GM23248 (cell line): ENCODE results near the gene BNIP3. TPM values are rescaled to one million over a fixed set of nuclear protein-coding genes. Genes with fewer than 3 reads are reported as not detected.

Experiments
- DNase-seq: peaks from one replicate; pipeline ENCODE4 v3.0.0-alpha.2; 2015
- H2AFZ ChIP-seq: fragments of 200-600 bp; sonication (generic); 2 replicates; pipeline ENCODE4 v1.6.1; 2016; ENCODE audit warnings: antibody characterized with exemption
- H3F3A ChIP-seq: fragments of 200-600 bp; sonication (generic); 2 replicates; pipeline ENCODE4 v1.6.1; 2016; ENCODE audit warnings: mild to moderate bottlenecking, antibody characterized with exemption, mixed run types; ENCODE audit not compliant: insufficient read depth
- H3K27ac ChIP-seq: fragments of 200-600 bp; sonication (generic); 2 replicates; pipeline ENCODE4 v1.5.1; 2016; ENCODE audit warnings: mild to moderate bottlenecking
- H3K27me3 ChIP-seq: fragments of 200-600 bp; sonication (generic); replicated peaks from 2 replicates; pipeline ENCODE4 v1.6.1; 2016; ENCODE audit warnings: mild to moderate bottlenecking; ENCODE audit not compliant: insufficient read depth
- H3K36me3 ChIP-seq: fragments of 200-600 bp; sonication (generic); 2 replicates; pipeline ENCODE4 v1.6.1; 2016; ENCODE audit warnings: low read depth, mild to moderate bottlenecking
- H3K4me1 ChIP-seq: fragments of 200-600 bp; sonication (generic); 2 replicates; pipeline ENCODE4 v1.6.1; 2016; ENCODE audit warnings: mild to moderate bottlenecking; ENCODE audit not compliant: insufficient read depth
- H3K4me2 ChIP-seq: fragments of 200-600 bp; sonication (generic); one replicate; pipeline ENCODE4 v1.6.1; 2016; ENCODE audit warnings: mild to moderate bottlenecking; ENCODE audit not compliant: unreplicated experiment
- H3K4me3 ChIP-seq: fragments of 200-600 bp; sonication (generic); 2 replicates; pipeline ENCODE4 v1.5.1; 2016; ENCODE audit warnings: mild to moderate bottlenecking
- H3K79me2 ChIP-seq: fragments of 200-600 bp; sonication (generic); 2 replicates; pipeline ENCODE4 v1.6.1; 2016; ENCODE audit warnings: mild to moderate bottlenecking; ENCODE audit not compliant: insufficient read depth
- H3K9ac ChIP-seq: fragments of 200-600 bp; sonication (generic); 2 replicates; pipeline ENCODE4 v1.6.1; 2016; ENCODE audit warnings: mild to moderate bottlenecking
- H3K9me2 ChIP-seq: fragments of 200-600 bp; sonication (generic); 2 replicates; pipeline ENCODE4 v1.6.1; 2016; ENCODE audit warnings: mixed run types, mild to moderate bottlenecking, moderate library complexity; ENCODE audit not compliant: insufficient read depth
- H3K9me3 ChIP-seq: fragments of 200-600 bp; sonication (generic); one replicate; pipeline ENCODE4 v1.6.1; 2017; ENCODE audit warnings: low read depth
- H4K20me1 ChIP-seq: fragments of 200-600 bp; sonication (generic); 2 replicates; pipeline ENCODE4 v1.6.0; 2016; ENCODE audit not compliant: insufficient read depth
- EZH2 ChIP-seq: fragments of 200-600 bp; sonication (generic); IDR thresholded peaks from 2 replicates; pipeline ENCODE4 v1.6.1; 2018; ENCODE audit warnings: antibody characterized with exemption, mild to moderate bottlenecking; ENCODE audit not compliant: insufficient read depth, poor library complexity, severe bottlenecking
- EZH2phosphoT487 ChIP-seq: fragments of 200-600 bp; sonication (generic); IDR thresholded peaks from 2 replicates; pipeline ENCODE4 v1.6.1; 2018; ENCODE audit warnings: antibody characterized with exemption, moderate library complexity, mild to moderate bottlenecking, low read depth; ENCODE audit not compliant: insufficient read depth
- WGBS, 2 experiments: methylation state at CpG; one replicate each; pipeline ENCODE4 v1.1.6; 2015 to 2017; ENCODE audit warnings: low lambda C conversion rate in 2 of 2, low coverage in 1 of 2; ENCODE audit errors: missing lambda C conversion rate in 2 of 2; 5-methylcytosine and 5-hydroxymethylcytosine counted together
- in situ Hi-C: fragments of 300-500 bp; cut with MboI; formaldehyde crosslinking; loops from 2 replicates; pipeline ENCODE4 v1.15.0; 2020
- polyA plus RNA-seq: library from polyadenylated mRNA; unstranded; fragments of >200 nt; fragmentation: Nextera tagmentation; extraction: Ambion mirVana; gene quantifications from 2 replicates; pipeline ENCODE4 v1.2.1, GENCODE V29; 2016
- total RNA-seq: library from RNA; depleted of rRNA; stranded (reverse); fragments of >200 nt; shearing (Covaris generic); gene quantifications from 2 replicates; pipeline ENCODE4 v1.2.3, GENCODE V29; 2014

Gene BNIP3
- total and polyA plus RNA-seq, 2 experiments from 2014 or later = 370 to 423 TPM

GRCh38 chr10:132011024-132011423 lies 29.3 kb upstream of the BNIP3 start:
- H3K27ac ChIP-seq = no peak overlapping the region
- H4K20me1 ChIP-seq = no peaks in the 10 kb centered on the region
- 50 to 55% methylated on average over 6 of the region's 6 CpGs for WGBS, 2 experiments
- TF ChIP-seq EZH2phosphoT487 (no peak), EZH2 (no peak)
- H3K9ac ChIP-seq = no peak overlapping the region
- H3K4me3 ChIP-seq = no peak overlapping the region
- H3K9me3 ChIP-seq = no peaks in the 10 kb centered on the region
- H3K9me2 ChIP-seq = no peaks in the 10 kb centered on the region
- H3K4me1 ChIP-seq = no peaks in the 10 kb centered on the region
- H3F3A ChIP-seq = no peaks in the 10 kb centered on the region
- H3K4me2 ChIP-seq = no peak overlapping the region
- no peak overlapping the region for H2AFZ ChIP-seq
- no peaks in the 10 kb centered on the region for H3K79me2 ChIP-seq
- H3K36me3 ChIP-seq = no peaks in the 10 kb centered on the region
- no peak for DNase-seq
- in situ Hi-C loops = no loop called here
- peaks cover 32% of the 10 kb centered on the region for H3K27me3 ChIP-seq

- no peaks in the 10 kb centered on the region for H3K79me2 ChIP-seq
- no peaks in the 10 kb centered on the region for H3K9me2 ChIP-seq
- H3F3A ChIP-seq = no peaks in the 10 kb centered on the region
- no peaks in the 10 kb centered on the region for H3K36me3 ChIP-seq
- DNase-seq = no peak
- no peaks in the 10 kb centered on the region for H4K20me1 ChIP-seq
- H3K4me3 ChIP-seq = no peak overlapping the region
- H3K4me1 ChIP-seq = no peaks in the 10 kb centered on the region
- 84 to 91% methylated on average over 2 of the region's 2 CpGs for WGBS, 2 experiments
- in situ Hi-C loops = no loop called here
- no peak overlapping the region for H3K4me2 ChIP-seq
- no peak overlapping the region for H2AFZ ChIP-seq
- H3K27me3 ChIP-seq = peaks cover 32% of the 10 kb centered on the region
- no peak overlapping the region for H3K9ac ChIP-seq
- TF ChIP-seq EZH2phosphoT487 (no peak), EZH2 (no peak)
- no peaks in the 10 kb centered on the region for H3K9me3 ChIP-seq
- no peak overlapping the region for H3K27ac ChIP-seq
Observed at GRCh38 chr10:132010483-132010882, 28.8 kb upstream of the BNIP3 start.

- no peak overlapping the region for H3K9ac ChIP-seq
Observed at GRCh38 chr10:132009575-132009974, 27.9 kb upstream of the BNIP3 start.

GRCh38 chr10:132007681-132008080 lies 26.0 kb upstream of the BNIP3 start:
- Histone ChIP-seq H3K36me3 (no peaks in the 10 kb centered on the region), H3K9me2 (no peaks in the 10 kb centered on the region), H3K9me3 (no peaks in the 10 kb centered on the region), H4K20me1 (no peaks in the 10 kb centered on the region), H3F3A (no peaks in the 10 kb centered on the region), H3K9ac (no peak overlapping the region), H3K4me3 (no peak overlapping the region), H2AFZ (no peak overlapping the region), H3K79me2 (no peaks in the 10 kb centered on the region), H3K4me2 (no peak overlapping the region), H3K27ac (no peak overlapping the region), H3K4me1 (no peaks in the 10 kb centered on the region), H3K27me3 (peaks cover 28% of the 10 kb centered on the region)
- in situ Hi-C loops = no loop called here
- DNase-seq = no peak
- WGBS, 2 experiments = 80 to 81% methylated on average over 10 of the region's 10 CpGs
- TF ChIP-seq EZH2phosphoT487 = no peak

More at GRCh38 chr10:132009575-132009974, 27.9 kb upstream of the BNIP3 start:
- no peaks in the 10 kb centered on the region for H3K79me2 ChIP-seq
- no peaks in the 10 kb centered on the region for H3F3A ChIP-seq
- TF ChIP-seq EZH2phosphoT487 (no peak), EZH2 (no peak)
- no peak overlapping the region for H3K4me2 ChIP-seq
- H3K9me2 ChIP-seq = no peaks in the 10 kb centered on the region
- H3K4me1 ChIP-seq = no peaks in the 10 kb centered on the region
- no peak overlapping the region for H3K4me3 ChIP-seq
- no peaks in the 10 kb centered on the region for H3K36me3 ChIP-seq
- no peak overlapping the region for H3K27ac ChIP-seq
- H2AFZ ChIP-seq = no peak overlapping the region
- peaks cover 32% of the 10 kb centered on the region for H3K27me3 ChIP-seq
- DNase-seq = no peak
- in situ Hi-C loops = no loop called here
- no peaks in the 10 kb centered on the region for H3K9me3 ChIP-seq
- H4K20me1 ChIP-seq = no peaks in the 10 kb centered on the region
- 14% methylated on average over 3 of the region's 3 CpGs for WGBS, 2 experiments

GRCh38 chr10:132006966-132007365 lies 25.2 kb upstream of the BNIP3 start:
- H3K4me3 ChIP-seq = no peak overlapping the region
- H3K4me1 ChIP-seq = no peaks in the 10 kb centered on the region
- no peak overlapping the region for H3K4me2 ChIP-seq
- in situ Hi-C loops = no loop called here
- H4K20me1 ChIP-seq = no peaks in the 10 kb centered on the region
- H3K9me3 ChIP-seq = no peaks in the 10 kb centered on the region
- 83 to 84% methylated on average over 4 of the region's 4 CpGs for WGBS, 2 experiments
- no peak for DNase-seq
- no peaks in the 10 kb centered on the region for H3K36me3 ChIP-seq
- H2AFZ ChIP-seq = no peak overlapping the region
- no peak for TF ChIP-seq EZH2
- TF ChIP-seq EZH2phosphoT487 = no peak
- H3F3A ChIP-seq = no peaks in the 10 kb centered on the region
- H3K79me2 ChIP-seq = no peaks in the 10 kb centered on the region
- H3K27ac ChIP-seq = no peak overlapping the region
- no peaks in the 10 kb centered on the region for H3K9me2 ChIP-seq
- H3K27me3 ChIP-seq = peaks cover 27% of the 10 kb centered on the region
- H3K9ac ChIP-seq = no peak overlapping the region
